GM12891 (cell line): ENCODE data around the gene ECE2.

Experiments used
- POLR2A ChIP-seq: IDR thresholded peaks from 2 replicates; pipeline ENCODE4 v1.6.1; 2011; ENCODE audit warnings: low read depth, low read length, control low read depth
- POLR2AphosphoS5 ChIP-seq: IDR thresholded peaks from 2 replicates; pipeline ENCODE4 v1.6.1; 2011; ENCODE audit warnings: low read depth, low read length, control low read depth

GRCh38 chr3:184291044-184291737, 15.4 kb downstream of the ECE2 start:
- TF ChIP-seq POLR2A (no peak), POLR2AphosphoS5 (no peak)
